HG02981 (cell line): ENCODE measurements around the gene KCNV2.
"Not testable (repeated sequence)": the region's sequence is repeated elsewhere in the genome, so short reads cannot be mapped to it uniquely, and the experiment has no call there.

Experiments
- ATAC-seq: cut with Tn5 transposase; IDR thresholded peaks from one replicate; pipeline ENCODE4 v1.9.1; 2021; ENCODE audit warnings: mild to moderate bottlenecking, moderate library complexity; ENCODE audit not compliant: unreplicated experiment

Gene KCNV2

DNA sequence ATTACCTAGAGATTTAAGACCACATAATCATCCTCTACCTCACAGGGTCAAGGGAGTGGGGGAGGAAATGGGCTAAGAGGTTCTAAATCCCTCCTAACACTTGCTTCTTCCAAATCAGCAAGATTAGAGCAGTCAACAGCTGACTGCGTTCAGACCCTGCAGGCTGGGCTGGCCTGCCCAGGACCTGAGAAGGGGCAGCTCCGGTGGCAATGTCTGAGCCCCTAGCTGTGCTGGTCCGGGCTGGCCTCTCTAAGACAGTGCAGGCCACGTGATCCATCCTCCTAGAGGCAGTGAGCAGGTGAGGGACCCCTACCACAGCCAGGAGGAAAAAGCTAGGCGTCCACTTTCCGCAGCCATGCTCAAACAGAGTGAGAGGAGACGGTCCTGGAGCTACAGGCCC lies at the start of gene KCNV2:
TSS of gene KCNV2 (plus strand) at position 126 of the 400 bp plus-strand sequence. CDS start at position 356, 230 bp downstream.
- no peak for ATAC-seq

DNA sequence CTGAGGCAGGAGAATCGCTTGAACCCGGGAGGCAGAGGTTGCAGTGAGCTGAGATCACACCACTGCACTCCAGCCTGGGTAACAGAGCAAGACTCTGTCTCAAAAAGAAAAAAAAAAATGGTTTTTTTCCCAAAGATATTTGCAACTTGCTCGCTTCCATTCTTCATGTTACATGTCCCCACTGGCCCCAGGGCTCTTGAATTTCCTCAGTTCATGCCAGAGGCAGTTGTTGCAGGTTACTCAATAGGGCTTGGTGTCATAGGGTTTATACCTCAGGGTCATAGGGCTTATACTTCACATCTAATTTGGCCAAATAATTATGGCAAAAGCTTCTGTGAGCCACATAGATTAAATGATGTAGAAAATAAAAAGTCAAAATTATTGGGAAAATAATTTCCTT lies 44.1 kb upstream of the KCNV2 start:
- no peak for ATAC-seq

DNA sequence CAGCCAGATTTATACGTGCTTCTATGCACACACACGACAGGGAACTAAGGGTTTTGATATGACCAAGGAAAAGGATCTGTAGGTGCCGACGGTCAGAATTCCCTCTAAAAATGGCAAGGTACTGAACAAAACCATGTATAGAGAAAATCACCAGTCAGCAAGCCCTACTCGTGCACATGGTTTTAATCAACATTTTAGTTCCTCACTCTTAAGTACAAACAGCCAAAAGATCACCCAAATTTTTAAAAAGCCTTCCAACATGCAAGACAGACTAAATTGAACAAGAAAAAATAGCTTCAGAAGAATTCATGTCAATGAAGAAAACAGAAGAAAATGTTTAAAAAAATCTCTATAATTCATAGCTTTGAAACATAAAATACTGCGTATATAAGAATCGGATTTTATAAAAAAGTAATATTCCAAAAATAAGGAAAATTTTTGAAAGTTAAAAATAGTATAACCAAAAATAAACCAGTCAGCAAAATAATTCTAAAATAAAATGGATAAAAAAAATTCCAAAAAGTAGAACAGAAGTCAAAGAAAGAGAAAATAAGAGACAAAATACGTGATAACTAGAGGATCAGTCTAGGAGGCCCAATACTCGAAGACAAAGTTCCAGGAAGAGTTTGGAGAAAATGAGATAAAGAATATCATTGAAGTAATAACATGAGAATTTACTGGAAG lies 43.0 kb upstream of the KCNV2 start:
- ATAC-seq, result no peak

DNA sequence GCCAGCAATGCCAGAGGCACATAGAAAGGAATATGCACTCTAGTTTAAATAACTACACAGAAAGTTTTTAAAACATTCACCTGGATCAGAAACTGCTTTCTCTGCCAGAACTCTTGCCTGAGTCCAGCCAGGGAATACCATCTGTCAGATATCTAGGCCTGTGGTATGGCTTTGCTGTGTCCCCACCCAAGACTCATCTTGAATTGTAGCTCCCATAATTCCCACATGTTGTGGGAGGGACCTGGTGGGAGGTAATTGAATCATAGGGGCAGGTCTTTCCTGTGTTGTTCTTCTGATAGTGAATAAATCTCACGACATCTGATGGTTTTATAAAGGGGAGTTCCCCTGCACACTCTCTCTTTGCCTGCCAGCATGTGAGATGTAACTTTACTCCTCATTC lies 41.5 kb upstream of the KCNV2 start:
- ATAC-seq, result no peak

DNA sequence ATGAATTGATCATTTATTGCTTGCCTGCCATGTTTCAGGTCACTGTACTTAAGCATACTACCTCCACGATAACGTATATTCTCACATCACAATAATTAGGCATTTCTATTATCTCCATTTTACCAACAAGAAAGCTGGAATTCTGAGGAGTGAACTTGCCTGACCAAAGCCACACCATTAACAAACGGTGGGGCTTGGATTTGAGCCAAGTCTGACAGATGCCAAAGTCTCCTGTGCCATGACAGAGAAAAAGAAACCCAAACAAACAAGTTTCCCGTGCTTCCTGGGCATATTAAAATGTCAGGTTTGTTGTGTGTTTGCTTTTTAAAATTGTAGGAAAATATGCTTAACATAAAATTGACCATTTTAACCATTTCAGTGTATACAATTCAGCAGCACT lies 40.8 kb upstream of the KCNV2 start:
- ATAC-seq, result no peak

DNA sequence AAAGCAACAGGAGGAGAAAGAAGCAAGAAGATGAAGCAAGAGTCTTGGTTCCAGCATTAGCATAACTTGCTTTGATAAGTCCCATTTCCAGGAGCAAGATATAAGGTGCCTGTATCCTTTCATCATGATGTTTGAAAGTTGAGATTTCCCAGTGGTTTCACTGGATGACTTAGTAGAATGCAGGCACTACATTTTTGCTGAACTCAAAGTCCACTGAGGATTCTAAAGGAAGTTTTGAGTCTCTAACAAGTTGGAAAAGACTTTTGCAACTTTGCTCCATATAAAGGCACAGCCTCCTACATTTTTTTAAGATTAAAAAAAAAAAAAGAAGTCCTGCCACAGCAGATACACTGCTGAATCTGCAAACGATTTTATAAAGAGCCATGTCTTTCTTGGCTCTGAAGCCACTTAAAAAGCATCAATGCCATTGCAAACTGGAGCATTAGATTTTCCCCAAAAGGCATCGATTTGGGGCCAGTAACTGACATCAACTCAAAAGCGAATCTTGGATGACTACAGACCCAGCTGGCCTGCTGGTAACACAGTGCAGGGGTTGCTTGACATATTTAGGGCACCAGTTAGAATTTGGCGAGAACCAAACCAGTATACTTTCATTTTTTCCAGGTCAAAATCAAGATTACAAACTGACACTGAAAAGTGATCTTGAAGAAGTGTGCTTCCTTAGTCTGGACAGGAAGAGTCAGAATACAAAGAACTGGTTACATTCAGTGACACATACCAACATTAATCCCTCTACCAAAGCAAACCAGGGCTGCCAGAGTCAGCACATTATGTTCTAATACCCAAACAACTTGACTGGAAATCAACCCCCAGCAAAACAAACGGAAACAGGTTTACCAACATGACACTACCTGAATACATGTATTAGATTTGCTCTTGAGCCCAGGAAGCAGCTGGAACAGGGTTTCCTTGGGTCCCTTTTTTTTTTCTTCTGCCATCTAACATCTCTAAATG lies 39.1 kb upstream of the KCNV2 start:
- no peak for ATAC-seq

DNA sequence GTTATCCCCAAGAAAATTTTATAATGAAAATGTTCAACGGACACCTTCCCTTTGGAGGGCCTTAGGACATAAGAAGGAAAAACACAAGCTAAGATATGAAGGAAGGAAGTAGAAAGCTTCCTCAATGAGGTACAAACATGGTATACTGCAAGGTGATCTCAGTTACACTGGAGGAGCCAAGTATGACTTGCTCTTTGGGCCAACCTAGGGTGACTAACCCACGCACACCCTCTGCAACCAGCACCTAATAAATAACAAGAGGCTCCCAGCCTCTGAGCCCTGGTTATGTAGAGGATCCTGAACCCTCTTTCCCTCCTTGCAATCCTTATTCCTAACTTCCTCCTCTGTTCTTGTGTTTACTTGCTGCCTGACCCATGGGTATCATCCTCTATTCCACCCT lies 38.3 kb upstream of the KCNV2 start:
- no peak for ATAC-seq

DNA sequence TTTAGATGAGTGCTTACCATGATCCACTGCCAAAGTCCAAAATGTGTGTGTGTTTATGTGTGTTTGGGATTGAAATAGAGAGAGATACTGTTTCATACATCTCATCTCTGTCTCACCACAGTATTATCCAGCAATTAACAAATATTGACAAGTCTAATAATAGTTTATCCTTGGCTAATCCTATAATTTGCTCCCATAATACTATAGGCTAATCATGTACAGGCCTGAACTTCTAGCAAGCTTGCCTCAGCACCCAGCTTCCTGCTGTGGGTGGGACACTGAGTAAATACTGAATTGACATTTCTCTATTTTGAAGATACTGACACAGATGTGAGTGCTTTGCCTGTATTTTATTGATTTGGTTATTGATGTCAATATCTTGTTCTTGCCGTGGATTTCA lies 35.3 kb upstream of the KCNV2 start:
- ATAC-seq, result no peak

DNA sequence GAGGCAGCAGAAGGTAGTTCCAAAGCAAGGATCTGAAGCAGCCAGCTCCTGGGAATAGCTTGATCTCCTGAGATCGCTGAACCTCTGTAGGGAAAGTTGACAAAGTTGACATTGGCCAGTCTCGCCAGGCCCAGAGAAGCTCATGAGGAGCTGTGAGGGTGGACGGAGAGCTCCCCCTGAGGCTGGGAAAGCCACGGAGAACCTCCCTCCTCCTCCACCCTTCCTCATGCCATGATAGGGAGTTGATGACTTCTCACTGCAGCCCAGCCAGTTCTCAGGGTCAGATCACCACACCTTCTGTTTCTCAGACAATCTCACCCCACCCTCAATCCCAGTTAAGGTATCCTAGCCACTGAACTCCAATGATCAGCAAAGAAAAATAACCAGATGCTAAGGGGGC lies 30.4 kb upstream of the KCNV2 start:
- no peak for ATAC-seq

DNA sequence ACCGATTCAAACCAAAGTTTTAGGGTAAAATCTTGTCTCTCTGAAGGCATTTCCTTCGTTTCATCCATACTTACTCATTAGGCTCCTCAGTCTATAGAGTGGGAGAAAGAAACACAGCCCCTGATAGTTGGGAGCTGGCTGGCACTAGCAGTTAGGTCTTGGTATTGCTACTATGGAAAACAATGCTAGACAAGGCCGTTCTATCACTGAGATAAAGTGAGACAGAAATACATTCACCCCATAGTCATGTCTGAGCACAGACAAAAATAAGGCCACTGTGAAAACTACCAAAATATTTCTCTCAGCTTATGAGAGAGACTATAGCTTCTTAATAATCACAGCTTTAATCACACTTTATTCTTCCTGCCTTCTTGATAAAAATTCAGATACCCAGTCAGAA lies 28.7 kb upstream of the KCNV2 start:
- no peak for ATAC-seq

DNA sequence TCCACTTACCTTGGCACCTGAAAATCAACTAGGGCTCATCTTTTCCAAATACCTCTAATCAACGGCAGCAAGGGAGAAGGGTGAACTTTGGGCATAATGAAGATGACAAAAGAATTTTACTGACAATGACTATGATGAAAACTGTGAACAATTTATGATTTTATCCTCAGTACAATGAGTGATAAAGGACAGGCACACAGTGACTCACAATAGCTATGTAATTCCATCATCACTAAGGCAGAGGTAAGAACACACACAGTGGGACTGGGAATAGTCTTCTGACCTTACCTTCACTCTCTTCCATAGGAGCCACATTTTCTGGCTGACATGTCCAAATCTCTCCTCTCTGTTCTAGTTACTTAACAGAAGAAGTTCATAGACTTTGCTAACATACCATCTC lies 26.1 kb upstream of the KCNV2 start:
- ATAC-seq, result no peak

DNA sequence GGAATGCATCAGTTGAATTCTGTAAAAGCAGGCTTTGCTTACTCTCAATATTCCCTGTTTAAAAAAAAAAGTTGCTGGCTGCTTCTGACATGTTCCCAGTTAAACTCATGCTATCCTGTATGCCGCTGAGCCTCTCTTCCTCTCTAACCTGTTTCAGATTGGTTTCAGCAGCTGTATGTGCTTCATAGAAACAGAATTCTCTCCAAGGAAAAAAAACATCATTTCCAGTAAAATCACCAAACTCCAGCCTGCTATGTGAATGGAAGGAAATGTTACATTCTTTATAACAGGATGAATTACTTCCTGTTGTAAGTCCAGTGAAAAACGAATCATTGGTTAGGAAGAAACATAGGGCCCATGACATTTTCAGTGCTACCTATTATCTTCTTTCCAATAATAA lies 25.7 kb upstream of the KCNV2 start:
- ATAC-seq, result no peak

DNA sequence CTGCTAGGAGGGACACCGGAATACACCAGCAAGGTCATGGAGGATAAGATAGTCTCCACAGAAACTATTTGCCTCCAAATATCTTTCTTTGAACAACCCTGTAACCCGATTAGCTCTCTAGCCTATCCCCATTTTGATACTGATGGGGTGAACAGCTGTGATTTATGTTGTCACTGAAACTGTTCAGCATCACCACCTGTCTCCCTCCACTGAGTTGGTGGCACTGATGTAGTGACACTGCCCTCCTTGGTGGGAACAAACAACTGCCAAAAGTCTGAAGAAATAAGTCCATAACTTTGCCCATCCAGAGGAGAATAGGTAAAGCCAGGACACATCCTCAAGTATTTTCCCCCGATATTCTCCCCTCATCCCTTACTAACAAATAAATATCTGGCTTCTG lies 24.3 kb upstream of the KCNV2 start:
- no peak for ATAC-seq

DNA sequence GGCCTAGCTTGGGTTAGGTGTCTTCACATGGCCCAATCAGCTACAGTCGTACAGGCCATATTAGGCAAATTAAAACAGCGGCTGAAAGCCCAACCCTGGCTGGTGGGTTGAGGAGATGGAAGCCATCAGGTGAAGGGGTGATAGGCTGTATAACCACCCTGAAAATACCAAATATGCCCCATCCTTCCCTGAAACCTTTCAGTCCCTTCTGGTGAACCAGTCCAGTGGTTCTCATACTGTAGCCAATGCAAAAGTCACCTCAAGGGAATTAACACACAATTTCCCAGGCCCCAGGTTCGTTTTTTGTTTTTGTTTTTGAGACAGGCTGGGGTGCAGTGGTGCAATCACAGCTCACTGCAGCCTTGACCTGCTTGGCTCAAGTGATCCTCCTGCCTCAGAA lies 19.8 kb upstream of the KCNV2 start:
- peak; percentile 90 for ATAC-seq

DNA sequence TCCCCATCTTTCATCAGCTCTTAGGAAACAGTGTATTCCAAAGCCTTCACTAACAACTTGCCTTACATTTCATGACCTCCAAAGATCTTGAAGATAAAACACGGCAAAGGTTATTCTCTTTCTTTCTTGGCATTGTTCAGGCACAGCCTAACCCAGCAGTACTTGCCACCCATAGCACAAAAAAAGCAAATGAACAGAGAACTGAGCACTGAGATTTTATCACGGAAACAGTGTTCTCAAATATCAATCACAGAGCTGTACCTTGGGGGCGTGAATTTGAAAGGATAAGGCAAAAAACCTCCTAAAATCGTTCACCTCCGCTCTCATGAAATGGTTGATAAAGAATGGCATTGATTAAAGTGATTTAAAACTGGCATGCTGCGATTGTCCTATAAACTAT lies 16.9 kb upstream of the KCNV2 start:
- no peak for ATAC-seq

DNA sequence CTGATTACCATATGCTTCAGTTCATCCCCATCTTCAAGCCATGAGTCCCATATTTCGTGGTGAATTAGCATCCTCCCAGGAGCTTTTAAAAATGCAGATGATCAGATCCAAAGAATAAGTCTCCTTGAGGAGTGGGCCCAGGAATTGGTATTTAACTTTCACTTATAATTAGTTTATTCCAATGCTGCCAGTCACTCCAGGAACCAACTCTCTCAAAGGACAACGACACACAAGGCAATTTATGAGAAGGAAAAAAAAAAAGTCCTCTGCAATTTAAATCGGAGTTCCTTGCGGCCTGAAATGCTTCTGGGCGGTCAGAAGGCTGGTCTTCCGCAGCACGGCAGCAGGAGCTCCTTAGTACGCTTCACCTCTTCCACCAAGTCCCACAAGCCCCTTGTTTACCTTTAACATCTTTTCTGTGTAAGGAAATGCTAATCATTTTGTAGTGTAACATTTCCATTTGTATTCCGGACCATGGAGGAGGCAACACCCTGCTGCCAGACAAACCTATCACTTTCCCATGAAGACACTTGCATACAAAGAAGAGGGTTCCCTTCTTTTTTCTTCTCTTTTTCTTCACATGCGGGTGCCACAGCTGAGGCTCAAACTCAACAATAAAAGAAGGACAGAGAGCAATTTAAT lies 16.3 kb upstream of the KCNV2 start:
- no peak for ATAC-seq

DNA sequence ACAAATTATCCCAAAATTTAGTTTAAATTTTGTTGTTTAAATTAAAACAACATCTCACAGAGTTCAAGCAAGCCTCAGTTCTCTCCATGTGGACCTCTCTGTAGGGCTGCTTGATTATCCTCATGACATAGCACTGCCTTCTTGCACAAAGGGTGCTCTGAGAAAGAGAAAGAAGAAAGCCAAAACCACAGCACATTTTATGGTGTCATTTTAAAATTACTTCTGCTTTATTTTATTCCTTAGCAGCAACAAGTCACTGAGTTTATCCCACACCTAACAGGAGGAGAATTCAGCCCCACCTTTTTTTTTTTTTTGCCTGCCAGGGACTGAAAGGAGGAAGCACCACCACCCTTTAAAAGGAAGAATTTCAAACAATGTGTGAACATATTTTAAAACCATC lies 12.8 kb upstream of the KCNV2 start:
- no peak for ATAC-seq

DNA sequence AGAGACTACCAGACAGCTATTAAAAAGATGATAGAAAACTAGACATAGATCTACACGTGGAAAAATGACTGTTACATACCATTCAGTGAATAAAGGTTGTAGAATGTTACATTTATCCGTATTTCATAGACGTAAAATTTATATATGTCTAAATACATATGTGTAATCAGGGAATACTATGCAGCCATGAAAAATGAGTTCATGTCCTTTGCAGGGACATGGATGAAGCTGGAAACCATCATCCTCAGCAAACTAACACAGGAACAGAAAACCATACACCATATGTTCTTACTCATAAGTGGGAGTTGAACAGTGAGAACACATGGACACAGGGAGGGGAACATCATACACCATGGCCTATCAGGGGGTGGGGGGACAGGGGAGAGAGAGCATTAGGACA lies 10.1 kb upstream of the KCNV2 start:
- not testable (repeated sequence) for ATAC-seq

DNA sequence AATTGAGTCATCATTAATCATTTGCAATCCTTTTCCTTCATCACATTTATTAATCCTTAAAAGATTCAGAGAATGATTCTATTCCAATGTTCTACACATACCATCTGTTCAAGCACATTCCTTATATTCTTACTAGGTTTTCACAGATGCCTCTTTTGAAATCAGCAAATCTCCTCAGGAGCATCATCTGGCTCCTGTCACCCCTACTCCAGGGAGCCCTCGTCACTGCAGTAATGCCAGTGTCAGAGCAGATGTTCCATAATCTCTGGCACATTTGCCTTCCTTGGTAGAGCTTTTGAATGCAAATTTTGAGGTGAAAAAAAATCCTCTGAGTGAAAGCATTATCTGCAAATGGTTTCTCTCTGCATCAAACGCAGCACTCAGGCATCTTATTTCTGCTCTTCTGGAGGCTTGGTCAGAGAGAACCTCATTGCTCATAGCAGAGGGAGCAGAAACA lies 7.6 kb upstream of the KCNV2 start:
- ATAC-seq, result no peak

DNA sequence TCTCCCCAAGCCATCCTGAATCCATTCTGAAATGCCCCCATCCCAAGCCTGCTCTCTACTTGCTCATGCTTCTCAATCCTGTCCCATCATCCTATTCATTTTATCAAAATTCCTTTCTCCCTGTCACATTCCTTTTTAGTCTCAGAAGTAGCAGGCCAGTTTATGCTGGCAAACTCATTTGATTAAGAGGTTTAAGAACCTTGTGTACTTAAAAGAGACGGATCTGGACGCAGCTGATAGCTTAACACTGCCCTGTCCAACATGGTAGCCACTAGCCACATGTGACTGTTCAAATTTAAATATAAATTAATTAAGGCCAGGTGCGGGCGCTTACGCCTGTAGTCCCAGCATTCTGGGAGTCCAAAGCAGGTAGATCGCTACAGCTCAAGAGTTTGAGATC lies 5.6 kb upstream of the KCNV2 start:
- no peak for ATAC-seq

DNA sequence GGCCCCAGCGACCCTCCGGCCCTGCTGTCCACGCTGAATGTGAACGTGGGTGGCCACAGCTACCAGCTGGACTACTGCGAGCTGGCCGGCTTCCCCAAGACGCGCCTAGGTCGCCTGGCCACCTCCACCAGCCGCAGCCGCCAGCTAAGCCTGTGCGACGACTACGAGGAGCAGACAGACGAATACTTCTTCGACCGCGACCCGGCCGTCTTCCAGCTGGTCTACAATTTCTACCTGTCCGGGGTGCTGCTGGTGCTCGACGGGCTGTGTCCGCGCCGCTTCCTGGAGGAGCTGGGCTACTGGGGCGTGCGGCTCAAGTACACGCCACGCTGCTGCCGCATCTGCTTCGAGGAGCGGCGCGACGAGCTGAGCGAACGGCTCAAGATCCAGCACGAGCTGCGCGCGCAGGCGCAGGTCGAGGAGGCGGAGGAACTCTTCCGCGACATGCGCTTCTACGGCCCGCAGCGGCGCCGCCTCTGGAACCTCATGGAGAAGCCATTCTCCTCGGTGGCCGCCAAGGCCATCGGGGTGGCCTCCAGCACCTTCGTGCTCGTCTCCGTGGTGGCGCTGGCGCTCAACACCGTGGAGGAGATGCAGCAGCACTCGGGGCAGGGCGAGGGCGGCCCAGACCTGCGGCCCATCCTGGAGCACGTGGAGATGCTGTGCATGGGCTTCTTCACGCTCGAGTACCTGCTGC lies 839 bp downstream of the KCNV2 start:
- ATAC-seq, result no peak
